ENCODE results near the gene PKLR.
"Not testable (repeated sequence)": the region's sequence is repeated elsewhere in the genome, so short reads cannot be mapped to it uniquely, and the experiment has no call there.

The PKLR gene

DNA sequence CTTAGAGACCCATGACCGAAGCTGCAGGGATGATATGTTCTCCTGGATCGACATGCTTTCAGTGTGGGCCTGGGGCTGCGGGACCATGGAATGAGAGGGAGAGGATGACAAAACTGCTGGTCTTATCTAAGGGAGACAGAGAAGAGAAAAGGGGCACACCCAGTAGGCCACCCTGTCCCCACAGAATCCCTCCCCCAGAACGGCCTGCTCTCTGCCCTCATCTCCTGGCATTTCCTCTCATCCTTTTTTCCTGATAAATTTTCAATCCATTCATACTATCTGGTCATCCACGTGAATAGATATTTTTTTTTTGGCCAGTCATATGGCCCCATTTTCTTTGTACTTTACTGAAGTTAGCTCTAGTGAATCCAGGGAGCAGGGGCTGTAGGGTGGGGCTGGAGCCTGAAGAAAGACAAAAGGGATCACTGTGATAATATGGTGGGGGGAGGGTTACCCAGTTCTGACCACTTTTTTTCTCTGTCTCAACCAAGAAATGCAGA is at the start of gene PKLR:
PKLR (minus strand) TSS at position 97 of the 500 bp plus-strand sequence; CDS start at position 54, 43 bp downstream.
- no peak for DNase-seq (ENCODE audit: low read depth in 2 of 2)

DNA sequence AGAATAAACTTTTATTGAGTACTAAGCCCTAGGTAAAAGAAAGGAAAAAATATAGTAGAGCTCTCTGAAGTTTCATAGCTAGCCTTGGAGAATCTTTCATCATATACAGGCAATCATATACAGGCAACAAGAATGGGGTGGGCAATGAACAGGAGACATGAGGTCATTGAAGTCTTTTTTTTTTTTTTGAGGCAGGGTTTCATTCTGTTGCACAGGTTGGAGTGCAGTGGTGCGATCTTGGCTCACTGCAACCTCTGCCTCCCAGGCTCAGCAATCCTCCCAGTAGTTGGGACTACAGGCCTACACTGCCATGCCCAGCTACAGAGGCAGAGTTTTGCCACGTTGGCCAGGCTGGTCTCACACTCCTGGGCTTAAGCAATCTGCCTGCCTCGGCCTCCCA is 41.6 kb upstream of the PKLR start:
- DNase-seq (ENCODE audit: low read depth in 2 of 2) = no peak

DNA sequence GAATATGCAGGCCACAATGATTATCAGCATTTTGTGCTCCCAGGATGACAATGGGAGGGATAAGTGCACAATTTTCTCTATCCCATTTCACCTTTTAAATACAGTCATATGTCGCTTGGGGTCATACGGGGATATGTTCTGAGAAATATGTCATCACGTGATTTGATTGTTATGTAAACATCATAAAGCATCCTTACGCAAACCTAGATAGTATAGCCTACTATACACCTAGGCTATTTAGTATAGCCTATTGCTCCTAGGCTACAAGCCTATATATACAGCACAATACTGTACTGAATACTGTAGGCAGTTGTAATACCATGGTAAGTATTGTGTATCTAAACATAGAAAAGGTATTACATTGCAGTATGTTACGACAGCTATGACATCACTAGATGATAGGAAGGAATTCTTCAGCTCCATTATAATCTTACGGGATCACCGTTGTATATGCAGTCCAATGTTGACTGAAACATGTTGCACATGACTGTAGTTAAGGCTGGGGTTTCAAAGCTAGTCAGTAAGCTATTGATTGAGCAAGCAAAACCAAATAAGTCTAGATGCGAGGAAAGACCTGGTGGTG is 38.4 kb upstream of the PKLR start:
- DNase-seq (ENCODE audit: low read depth in 2 of 2) = no peak

- no peak for DNase-seq (ENCODE audit: low read depth in 2 of 2)
Measured at GRCh38 chr1:155334962-155335361, 33.7 kb upstream of the PKLR start.

DNA sequence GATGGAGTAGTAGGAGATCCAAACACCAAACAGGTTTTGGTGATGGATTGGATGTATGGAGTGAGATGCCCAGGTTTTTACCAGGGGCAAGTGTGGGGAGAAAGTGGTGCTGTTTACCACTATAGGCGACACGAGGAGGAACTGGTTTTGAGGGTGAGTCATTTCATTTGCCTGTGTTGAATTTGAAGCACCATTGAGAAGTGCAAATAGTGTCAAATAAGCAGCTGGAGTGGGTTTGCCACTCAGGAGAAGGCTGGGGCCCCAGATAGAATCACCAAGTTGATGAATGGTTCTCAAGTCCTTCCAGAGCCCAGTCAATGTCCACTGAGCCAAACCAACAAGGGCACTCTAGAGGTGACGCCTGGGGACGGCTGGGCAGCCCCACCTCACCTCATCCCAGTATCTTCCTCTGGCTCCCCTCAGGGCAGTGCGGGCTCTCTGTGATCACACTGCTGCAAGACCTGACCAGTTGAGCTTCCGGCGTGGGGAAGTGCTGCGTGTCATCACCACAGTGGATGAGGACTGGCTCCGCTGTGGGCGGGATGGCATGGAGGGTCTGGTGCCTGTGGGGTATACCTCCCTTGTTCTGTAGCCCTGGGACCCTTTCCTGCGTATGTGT is 28.9 kb upstream of the PKLR start:
- DNase-seq (ENCODE audit: low read depth in 2 of 2) = no peak

- not testable (repeated sequence) for DNase-seq (ENCODE audit: low read depth in 2 of 2)
Measured at GRCh38 chr1:155328856-155329255, 27.6 kb upstream of the PKLR start.

- DNase-seq (ENCODE audit: low read depth in 2 of 2) = no peak
Measured at GRCh38 chr1:155327981-155328380, 26.7 kb upstream of the PKLR start.

DNA sequence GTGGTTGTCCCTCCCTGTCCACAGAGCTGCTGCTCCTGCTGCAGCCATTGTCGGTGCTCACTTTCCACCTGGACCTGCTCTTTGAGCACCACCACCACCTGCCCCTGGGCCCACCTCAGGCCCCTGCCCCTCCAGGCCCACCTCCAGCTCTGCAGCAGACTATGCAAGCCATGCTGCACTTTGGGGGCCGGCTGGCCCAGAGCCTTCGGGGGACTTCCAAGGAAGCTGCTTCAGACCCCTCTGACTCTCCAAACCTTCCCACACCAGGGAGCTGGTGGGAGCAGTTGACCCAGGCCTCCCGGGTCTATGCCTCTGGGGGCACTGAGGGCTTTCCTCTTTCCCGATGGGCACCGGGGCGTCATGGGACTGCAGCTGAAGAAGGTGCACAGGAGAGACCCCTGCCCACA is 25.4 kb upstream of the PKLR start:
- DNase-seq (ENCODE audit: low read depth in 2 of 2) = no peak

DNA sequence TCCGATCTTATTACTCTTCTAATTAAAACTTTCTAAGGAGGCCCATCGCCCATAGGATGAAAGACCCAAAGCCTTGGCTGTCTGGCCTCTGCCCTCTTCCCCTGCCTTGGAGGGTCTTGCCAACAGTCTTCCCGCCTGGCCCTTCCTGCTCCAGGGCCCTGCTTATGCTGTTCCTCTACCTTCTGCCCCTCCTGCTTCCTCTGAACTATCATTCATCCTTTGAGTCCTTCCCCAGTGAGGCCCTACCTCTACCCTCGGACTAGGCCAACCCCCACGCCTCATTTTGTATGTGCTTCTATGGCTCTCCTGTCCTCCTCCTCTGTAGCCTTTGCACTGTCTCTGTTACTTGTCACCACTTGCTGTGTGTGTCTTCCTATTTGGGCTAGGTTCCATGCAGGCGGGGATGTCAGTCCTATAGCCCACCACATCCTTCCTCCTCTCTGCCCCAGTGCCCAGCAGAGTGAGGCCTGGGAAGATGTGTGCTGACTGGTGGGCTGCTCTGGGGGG is 24.8 kb upstream of the PKLR start:
- no peak for DNase-seq (ENCODE audit: low read depth in 2 of 2)

DNA sequence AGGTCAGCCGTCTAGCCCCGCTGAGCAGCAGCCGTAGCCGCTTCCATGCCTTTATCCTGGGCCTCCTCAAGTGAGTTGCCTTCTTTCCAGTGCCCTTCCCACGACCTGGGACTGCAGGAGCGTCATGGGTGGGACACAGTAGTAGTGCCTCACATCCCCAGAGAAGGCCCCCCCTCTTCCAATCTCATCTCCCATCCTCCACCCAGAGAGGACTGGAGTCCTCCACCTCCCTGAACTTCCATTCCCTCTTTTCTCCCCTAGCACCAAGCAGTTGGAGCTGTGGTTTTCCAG is 24.3 kb upstream of the PKLR start:
- no peak for DNase-seq (ENCODE audit: low read depth in 2 of 2)

- no peak for DNase-seq (ENCODE audit: low read depth in 2 of 2)
Measured at GRCh38 chr1:155324717-155325602, 23.7 kb upstream of the PKLR start.

DNA sequence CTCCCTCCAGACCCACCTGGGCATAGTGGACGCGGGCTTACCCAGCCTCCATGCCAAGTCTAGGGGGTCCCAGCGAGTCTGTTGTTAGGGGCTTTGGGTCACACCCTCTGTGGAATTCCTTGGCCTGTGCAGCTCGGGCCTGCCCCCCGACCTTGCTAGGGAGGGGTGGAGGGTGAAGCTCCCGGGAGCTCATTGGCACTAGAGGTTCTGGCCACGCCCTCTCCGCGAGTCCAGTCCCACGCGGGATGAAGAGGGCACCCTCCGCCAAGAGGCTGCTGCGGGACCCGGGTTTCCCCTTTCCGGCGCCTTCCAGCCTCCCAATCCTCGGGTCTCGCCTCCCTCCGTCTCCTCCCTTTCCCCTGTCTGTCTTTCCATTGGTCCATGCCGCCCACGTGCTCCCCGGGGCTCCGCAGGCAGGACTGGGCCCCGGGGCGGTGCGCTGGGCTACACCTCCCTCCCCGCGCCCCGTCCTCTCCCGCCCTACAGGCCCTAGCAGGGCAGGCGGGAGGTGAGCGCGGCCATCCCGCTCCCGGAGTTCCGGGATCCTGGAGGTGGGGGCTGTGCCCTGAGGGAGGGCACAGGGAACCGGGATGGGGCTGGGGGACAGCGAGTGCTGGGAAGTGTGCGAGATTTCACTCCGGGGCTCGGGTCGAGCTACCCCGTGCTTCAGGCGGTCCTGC is 22.9 kb upstream of the PKLR start:
- DNase-seq (ENCODE audit: low read depth in 2 of 2) = peak; percentile 90 to 94

DNA sequence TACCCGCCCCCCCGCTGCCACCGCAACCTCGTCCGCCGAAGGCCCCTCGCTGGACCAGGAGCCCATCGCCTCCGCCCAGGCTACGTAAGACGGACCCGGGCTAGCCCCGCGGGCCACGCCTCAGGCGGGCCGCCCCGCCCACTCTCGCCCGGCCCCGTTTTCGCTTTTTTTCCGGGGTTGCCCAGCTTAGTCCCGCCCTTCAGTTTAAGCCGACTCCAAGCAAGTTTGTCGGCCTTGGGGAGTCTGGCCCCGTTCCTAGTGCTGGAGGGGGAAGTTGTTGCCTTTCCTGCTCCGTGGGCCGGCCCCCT is 22.4 kb upstream of the PKLR start:
- peak; percentile 65 to 77 for DNase-seq (ENCODE audit: low read depth in 2 of 2)

DNA sequence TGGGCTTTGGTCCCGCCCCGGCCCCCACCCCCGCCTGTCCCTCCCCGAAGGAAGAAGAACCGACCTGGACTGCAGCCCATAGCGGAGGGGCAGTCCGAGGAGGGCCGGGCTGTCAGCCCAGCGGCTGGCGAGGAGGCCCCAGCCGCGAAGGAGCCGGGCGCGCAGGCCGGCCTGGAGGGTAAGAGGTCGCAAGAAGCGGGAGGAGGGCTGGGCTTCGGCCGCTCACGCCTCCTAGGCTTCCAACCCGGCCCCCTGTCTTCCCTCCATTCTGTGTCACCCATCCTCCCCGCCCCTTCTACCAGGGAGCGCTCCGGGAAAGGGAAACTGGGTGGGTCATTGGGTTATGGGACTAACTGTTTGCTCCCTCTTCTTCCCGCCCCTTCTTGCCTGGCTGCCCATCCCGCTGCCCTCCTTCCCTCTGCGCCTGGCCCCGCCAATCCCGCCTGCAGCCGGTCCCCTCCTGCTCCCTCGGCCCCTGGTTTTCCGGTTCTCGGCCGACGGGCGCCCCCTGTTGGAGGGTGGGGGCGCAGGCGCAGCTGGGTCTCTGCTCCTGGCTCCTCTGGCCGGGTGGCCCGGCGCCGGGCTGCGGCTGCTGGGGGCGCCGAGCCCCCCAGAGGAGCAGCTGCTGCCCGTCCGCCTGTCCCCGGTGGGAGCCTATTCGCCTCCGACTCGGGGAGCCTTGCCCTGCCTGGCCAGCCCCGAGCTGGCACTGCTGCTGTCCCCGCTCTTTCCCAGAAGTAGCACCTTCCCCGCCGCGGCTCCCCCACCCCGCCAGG is 21.9 kb upstream of the PKLR start:
- DNase-seq (ENCODE audit: low read depth in 2 of 2) = peak; percentile 69 to 88

GRCh38 chr1:155322571-155322952 is 21.3 kb upstream of the PKLR start:
- DNase-seq (ENCODE audit: low read depth in 2 of 2) = no peak

- DNase-seq (ENCODE audit: low read depth in 2 of 2) = no peak
Measured at GRCh38 chr1:155321639-155322503, 20.6 kb upstream of the PKLR start.

GRCh38 chr1:155320661-155321617 is 19.7 kb upstream of the PKLR start, which contains the start of gene RUSC1:
Gene RUSC1, plus strand, starts transcription at chr1:155320894. Its CDS starts 880 bp downstream, at chr1:155321774.
- peak; percentile 41 to 76 for DNase-seq (ENCODE audit: low read depth in 2 of 2)

DNA sequence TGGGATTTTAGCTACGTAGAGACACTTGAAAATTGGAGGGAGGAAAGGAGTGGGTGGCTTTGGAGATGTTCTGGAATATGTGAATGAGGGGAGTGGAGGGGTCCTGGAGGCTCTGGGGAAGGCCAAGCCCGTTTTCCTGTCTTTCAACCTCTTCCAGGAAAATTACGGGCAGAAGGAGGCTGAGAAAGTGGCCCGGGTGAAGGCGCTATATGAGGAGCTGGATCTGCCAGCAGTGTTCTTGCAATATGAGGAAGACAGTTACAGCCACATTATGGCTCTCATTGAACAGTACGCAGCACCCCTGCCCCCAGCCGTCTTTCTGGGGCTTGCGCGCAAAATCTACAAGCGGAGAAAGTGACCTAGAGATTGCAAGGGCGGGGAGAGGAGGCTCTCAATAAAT is 19.0 kb upstream of the PKLR start:
- DNase-seq (ENCODE audit: low read depth in 2 of 2) = no peak

- no peak for DNase-seq (ENCODE audit: low read depth in 2 of 2)
Measured at GRCh38 chr1:155319536-155319935, 18.3 kb upstream of the PKLR start.
